ENCODE data around the gene ARHGAP26. TPM values are rescaled to one million over a fixed set of nuclear protein-coding genes. Genes with fewer than 3 reads are reported as not detected.

Gene ARHGAP26
- total RNA-seq, 4 donors from 2014 or later: 11.0 to 23.3 (median 14.3) TPM

- H3K4me3 ChIP-seq (ENCODE audit: low read depth, poor library complexity, severe bottlenecking): no peak overlapping the region
- DNase-seq (ENCODE audit: low spot score in 2 of 2): no peak
- intact Hi-C loops (cut with DNase I; ENCODE audit: low total_unique reads): no loop called here
- 59 to 61% methylated on average over 2 of the region's 2 CpGs for WGBS, 2 donors
- TF ChIP-seq POLR2A (IDR thresholded peaks at IDR 0.05): no peak
- TF ChIP-seq, protein P1, sequence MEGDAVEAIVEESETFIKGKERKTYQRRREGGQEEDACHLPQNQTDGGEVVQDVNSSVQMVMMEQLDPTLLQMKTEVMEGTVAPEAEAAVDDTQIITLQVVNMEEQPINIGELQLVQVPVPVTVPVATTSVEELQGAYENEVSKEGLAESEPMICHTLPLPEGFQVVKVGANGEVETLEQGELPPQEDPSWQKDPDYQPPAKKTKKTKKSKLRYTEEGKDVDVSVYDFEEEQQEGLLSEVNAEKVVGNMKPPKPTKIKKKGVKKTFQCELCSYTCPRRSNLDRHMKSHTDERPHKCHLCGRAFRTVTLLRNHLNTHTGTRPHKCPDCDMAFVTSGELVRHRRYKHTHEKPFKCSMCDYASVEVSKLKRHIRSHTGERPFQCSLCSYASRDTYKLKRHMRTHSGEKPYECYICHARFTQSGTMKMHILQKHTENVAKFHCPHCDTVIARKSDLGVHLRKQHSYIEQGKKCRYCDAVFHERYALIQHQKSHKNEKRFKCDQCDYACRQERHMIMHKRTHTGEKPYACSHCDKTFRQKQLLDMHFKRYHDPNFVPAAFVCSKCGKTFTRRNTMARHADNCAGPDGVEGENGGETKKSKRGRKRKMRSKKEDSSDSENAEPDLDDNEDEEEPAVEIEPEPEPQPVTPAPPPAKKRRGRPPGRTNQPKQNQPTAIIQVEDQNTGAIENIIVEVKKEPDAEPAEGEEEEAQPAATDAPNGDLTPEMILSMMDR (IDR thresholded peaks at IDR 0.05): no peak
Observed at GRCh38 chr5:142886956-142887355, 116.8 kb downstream of the ARHGAP26 start.

DNA sequence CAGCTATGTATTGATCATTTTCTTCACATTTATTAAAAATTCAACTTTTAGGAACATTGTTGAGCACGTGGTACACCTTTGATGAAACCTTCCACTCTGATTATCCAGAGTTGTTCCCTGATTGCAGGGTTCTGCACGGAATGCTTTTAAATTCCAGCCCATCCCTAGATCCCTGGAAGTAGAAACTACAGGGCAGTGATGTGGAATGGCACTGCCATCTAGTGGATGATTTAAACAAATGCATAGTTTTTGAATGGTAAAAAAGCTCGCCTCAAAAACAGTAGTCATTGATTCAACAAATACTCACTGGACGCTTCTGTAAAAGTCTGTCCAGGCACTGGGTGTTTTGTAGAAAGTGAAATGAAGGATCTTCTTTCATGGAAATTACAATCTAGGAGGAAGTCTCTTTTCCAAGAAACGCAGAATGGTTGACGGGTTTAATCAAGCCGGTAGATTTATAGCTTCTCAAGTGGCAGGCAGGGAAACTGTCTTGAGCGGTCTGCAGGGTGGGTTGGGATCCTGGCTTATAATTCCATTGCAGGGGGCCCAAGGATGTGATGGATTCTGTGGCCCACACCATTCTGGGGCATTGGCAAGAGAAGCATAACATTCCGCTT lies 118.4 kb downstream of the ARHGAP26 start:
- intact Hi-C loops (cut with DNase I; ENCODE audit: low total_unique reads): no loop called here
- no peak for TF ChIP-seq POLR2A (IDR thresholded peaks at IDR 0.05)
- TF ChIP-seq, protein P1 (IDR thresholded peaks at IDR 0.05): no peak
- no peak overlapping the region for H3K4me3 ChIP-seq (ENCODE audit: low read depth, poor library complexity, severe bottlenecking)
- no peak for DNase-seq (ENCODE audit: low spot score in 2 of 2)
- WGBS, 2 donors: 39 to 48% methylated on average over 9 of the region's 9 CpGs

DNA sequence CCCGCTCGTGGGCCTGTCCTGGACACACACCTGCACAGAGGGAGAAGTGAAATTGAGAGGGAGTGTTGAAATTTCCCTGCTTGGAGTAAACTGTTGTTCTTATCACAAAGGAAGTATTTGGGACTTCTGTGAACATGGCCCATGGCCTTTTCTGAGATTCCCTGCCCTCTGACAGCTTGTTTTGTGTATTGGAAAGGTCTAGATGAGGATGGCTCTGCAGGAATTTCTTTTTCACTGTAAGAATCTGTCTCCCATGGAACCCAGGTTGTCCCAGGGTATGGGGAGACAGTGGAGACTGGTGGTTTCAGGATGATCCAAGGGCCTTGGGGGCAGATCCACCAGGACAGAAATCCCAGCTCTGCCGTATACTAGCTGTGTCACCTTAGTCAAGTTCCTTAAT lies 121.8 kb downstream of the ARHGAP26 start:
- DNase-seq (ENCODE audit: low spot score in 2 of 2): no peak
- 88 to 90% methylated on average over 3 of the region's 3 CpGs for WGBS, 2 donors
- TF ChIP-seq POLR2A (IDR thresholded peaks at IDR 0.05): no peak
- TF ChIP-seq, protein P1 (IDR thresholded peaks at IDR 0.05): no peak
- no peak overlapping the region for H3K4me3 ChIP-seq (ENCODE audit: low read depth, poor library complexity, severe bottlenecking)
- intact Hi-C loops (cut with DNase I; ENCODE audit: low total_unique reads): no loop called here

DNA sequence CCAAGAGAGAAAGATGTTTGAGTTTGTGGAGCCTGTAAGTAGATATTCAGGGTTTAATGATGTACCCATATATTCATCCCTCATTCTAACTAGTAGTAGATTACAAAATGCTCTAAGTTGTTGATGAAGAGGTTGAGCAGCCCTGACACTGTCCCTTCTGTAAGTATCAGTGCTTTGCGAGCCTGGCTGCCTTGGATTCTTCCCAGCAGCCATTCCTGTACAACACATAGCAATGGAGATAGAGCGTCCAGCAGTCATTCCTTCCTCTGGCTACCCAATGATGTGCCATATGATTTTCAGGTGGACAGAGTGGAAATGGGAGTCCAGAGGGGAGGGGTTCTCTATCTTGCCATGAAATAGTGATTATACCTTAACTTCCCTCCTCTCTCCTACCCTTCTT lies 124.1 kb downstream of the ARHGAP26 start:
- WGBS, 2 donors: 90 to 93% methylated on average over 2 of the region's 2 CpGs
- TF ChIP-seq, protein P1 (IDR thresholded peaks at IDR 0.05): no peak
- no peak for TF ChIP-seq POLR2A (IDR thresholded peaks at IDR 0.05)
- intact Hi-C loops (cut with DNase I; ENCODE audit: low total_unique reads): no loop called here
- no peak overlapping the region for H3K4me3 ChIP-seq (ENCODE audit: low read depth, poor library complexity, severe bottlenecking)
- no peak for DNase-seq (ENCODE audit: low spot score in 2 of 2)

- intact Hi-C loops (cut with DNase I; ENCODE audit: low total_unique reads): no loop called here
- 84 to 94% methylated on average over 1 of the region's 1 CpG for WGBS, 2 donors
- H3K4me3 ChIP-seq (ENCODE audit: low read depth, poor library complexity, severe bottlenecking): no peak overlapping the region
- TF ChIP-seq, protein P1 (IDR thresholded peaks at IDR 0.05): no peak
- no peak for TF ChIP-seq POLR2A (IDR thresholded peaks at IDR 0.05)
- no peak for DNase-seq (ENCODE audit: low spot score in 2 of 2)
Observed at GRCh38 chr5:142894749-142895148, 124.6 kb downstream of the ARHGAP26 start.

All from lower leg skin (tissue), 4 donors.